ENCODE measurements around the gene MBNL2. TPM values are rescaled to one million over a fixed set of nuclear protein-coding genes. Genes with fewer than 3 reads are reported as not detected.

Gene MBNL2
- total and polyA plus RNA-seq, 10 of the 15 experiments (the other 5 are each of a cell fraction or from before 2014, with no cell fraction given): 1.6 to 9.7 (median 6.7) TPM

GRCh38 chr13:97221989-97222700 is at the start of gene MBNL2 (continued):
- TF ChIP-seq PBX3 (IDR thresholded peaks at IDR 0.05; ENCODE audit: insufficient replicate concordance, low read depth, low read length): peak; percentile 92
- peak; percentile 47; the same call in 1 of the 2 replicates for TF ChIP-seq RELB (IDR thresholded peaks at IDR 0.05; ENCODE audit: low read depth)
- no peak for TF ChIP-seq ESRRA (IDR thresholded peaks at IDR 0.05; ENCODE audit: low read length)
- peak; percentile 56 for TF ChIP-seq POLR2A (IDR thresholded peaks at IDR 0.05; ENCODE audit: low read depth, low read length)
- no peak for TF ChIP-seq ATF7 (IDR thresholded peaks at IDR 0.05; ENCODE audit: low read depth)
- peak; percentile 98 for TF ChIP-seq PKNOX1 (IDR thresholded peaks at IDR 0.05)

GRCh38 chr13:97174638-97175037 is 47.5 kb upstream of the MBNL2 start:
- DNase-seq (ENCODE audit: low read depth, low spot score): no peak
- intact Hi-C loops (cut with micrococcal nuclease; ENCODE audit: unreplicated experiment): no loop called here
- Histone ChIP-seq H3K9ac (ENCODE audit: control insufficient read depth, insufficient read depth, low read length) (no peak overlapping the region), H2AFZ (ENCODE audit: control insufficient read depth, low read depth, low read length) (no peak overlapping the region), H4K20me1 (ENCODE audit: control insufficient read depth, insufficient read depth) (no peaks in the 10 kb centered on the region), H3K79me2 (ENCODE audit: control insufficient read depth, insufficient read depth, low read length) (no peaks in the 10 kb centered on the region), H3K9me3 (replicated peaks; ENCODE audit: control insufficient read depth, insufficient read depth, low read length) (no peaks in the 10 kb centered on the region), H3K4me2 (ENCODE audit: control insufficient read depth, insufficient read depth) (no peak overlapping the region), H3K27me3 (replicated peaks in 1 of 2; ENCODE audit: control insufficient read depth in 2 of 2, insufficient read depth in 2 of 2, low read length in 1 of 2) (no peaks in the 10 kb centered on the region), H3K27ac (ENCODE audit: control insufficient read depth, insufficient read depth) (no peak overlapping the region), H3K4me1 (ENCODE audit: control insufficient read depth, insufficient read depth, low read length) (no peaks in the 10 kb centered on the region), H3K36me3 (ENCODE audit: control insufficient read depth in 2 of 2, insufficient read depth in 2 of 2, low read length in 1 of 2) (no peaks in the 10 kb centered on the region), H3K4me3 (no peak overlapping the region)
- POLR2A ChIA-PET: no interaction called here
- BruUV-seq (replicated peaks): no TSS peak
- no peak for FAIRE-seq
- RAD21 ChIA-PET (ENCODE audit: unreplicated experiment): no interaction called here
- CTCF ChIA-PET: no interaction called here
- in situ Hi-C loops (cut with MboI): no loop called here
- SMC1A ChIA-PET (ENCODE audit: uncharacterized antibody, unreplicated experiment): no interaction called here
- no peak for ATAC-seq
- TF ChIP-seq MXI1 (IDR thresholded peaks at IDR 0.05; ENCODE audit: low read depth, low read length): no peak
- TF ChIP-seq DPF2 (IDR thresholded peaks at IDR 0.05): no peak
- TF ChIP-seq NFYA (IDR thresholded peaks at IDR 0.05; ENCODE audit: borderline replicate concordance, low read depth, low read length): no peak
- TF ChIP-seq BCL11A (IDR thresholded peaks at IDR 0.05; ENCODE audit: low read depth, low read length): no peak
- no peak for TF ChIP-seq POLR2AphosphoS5 (IDR thresholded peaks at IDR 0.05; ENCODE audit: low read length)
- no peak for TF ChIP-seq ATF3 (IDR thresholded peaks at IDR 0.05; ENCODE audit: borderline replicate concordance, extremely low read depth, low read depth, low read length)
- TF ChIP-seq SREBF2 (IDR thresholded peaks at IDR 0.05; ENCODE audit: low read length): no peak
- no peak for TF ChIP-seq CREB1 (IDR thresholded peaks at IDR 0.05; ENCODE audit: low read depth)
- TF ChIP-seq TCF3 (IDR thresholded peaks at IDR 0.05; ENCODE audit: borderline replicate concordance, insufficient read depth, low read depth, low read length): no peak
- TF ChIP-seq PBX3 (IDR thresholded peaks at IDR 0.05; ENCODE audit: insufficient replicate concordance, low read depth, low read length): no peak
- TF ChIP-seq FOS (IDR thresholded peaks at IDR 0.05; ENCODE audit: borderline replicate concordance, extremely low read depth, insufficient read length): no peak
- TF ChIP-seq CHD1 (IDR thresholded peaks at IDR 0.05; ENCODE audit: low read depth, low read length): no peak
- TF ChIP-seq NR2C2 (IDR thresholded peaks at IDR 0.05; ENCODE audit: borderline replicate concordance, control insufficient read depth, insufficient read length, low read depth): no peak
- TF ChIP-seq SREBF1 (IDR thresholded peaks at IDR 0.05; ENCODE audit: low read length): no peak

All from GM12878 (cell line).